ENCODE measurements around the gene ACSBG1.
"Not testable (repeated sequence)": the region's sequence is repeated elsewhere in the genome, so short reads cannot be mapped to it uniquely, and the experiment has no call there.

The ACSBG1 gene

DNA sequence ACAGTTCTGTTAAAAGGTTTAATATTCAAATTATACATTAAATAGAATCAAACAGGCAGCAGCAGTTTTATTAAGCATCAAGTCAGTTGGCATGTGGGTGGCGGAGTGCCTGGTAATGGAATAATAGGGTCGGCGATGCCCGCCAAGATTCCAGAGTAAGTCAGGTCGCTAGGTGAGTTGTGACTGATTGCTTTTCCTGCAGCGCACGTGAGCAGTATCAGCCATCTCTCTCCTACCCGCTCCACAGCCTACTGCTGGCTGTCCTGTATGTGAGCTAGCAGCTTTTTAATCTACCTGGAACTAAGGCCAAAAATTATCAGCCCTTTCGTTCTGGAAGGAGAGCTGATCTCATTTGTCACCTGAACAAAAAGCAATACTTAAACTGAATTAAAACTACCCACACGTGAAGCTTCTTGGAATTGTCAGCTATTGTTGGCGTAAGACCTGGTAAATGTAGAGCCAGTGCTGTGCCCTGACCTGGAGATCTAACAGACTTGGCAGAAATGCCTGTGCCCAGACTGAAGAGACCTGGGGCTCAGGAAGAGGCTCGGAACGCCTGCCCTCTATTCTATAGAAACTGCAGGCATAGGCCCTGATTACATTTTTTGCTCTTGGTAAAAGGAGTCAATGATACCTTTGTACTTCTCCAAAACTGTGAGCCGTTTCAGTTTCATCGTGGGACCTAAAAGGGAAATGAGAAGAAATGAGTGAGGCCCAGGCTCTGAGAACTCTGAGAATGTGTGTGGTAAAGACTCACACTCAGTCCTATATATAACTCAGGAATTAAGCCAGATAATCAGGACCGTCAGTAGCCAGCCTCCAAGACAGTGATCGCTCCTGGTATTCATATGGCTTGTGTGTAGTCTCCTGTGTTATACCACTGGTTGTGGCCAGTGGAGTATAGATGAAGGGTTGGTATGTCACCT is 63.3 kb downstream of the ACSBG1 start:
- Histone ChIP-seq H3K36me3 (ENCODE audit: insufficient read depth, low read length) (peaks cover 56% of the 10 kb centered on the region), H3K9me3 (ENCODE audit: low read length) (no peaks in the 10 kb centered on the region)

DNA sequence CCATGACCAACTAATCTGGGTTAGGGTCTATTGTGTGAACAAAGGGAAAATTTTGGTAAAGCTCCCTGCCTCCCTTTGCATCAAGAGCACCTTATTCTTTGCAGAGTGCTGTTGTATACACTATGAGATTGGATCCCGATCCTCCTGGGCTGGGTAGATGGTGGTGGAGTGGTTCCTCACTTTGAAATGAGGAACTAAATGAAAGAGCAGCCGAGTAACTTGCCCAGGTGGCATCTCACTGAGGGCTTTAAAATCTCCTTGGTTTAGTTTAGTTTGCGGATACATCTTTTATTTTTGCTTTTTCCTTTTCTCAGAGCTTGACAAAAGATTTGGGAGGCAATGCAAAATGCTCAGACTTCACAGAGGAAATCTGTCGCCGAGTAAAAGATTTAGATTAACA is 65.8 kb downstream of the ACSBG1 start:
- no peaks in the 10 kb centered on the region for H3K9me3 ChIP-seq (ENCODE audit: low read length)
- H3K36me3 ChIP-seq (ENCODE audit: insufficient read depth, low read length) = peaks cover 73% of the 10 kb centered on the region
- no peak overlapping the region for H3K27ac ChIP-seq (ENCODE audit: low read depth, low read length)
- no peak overlapping the region for H3K4me3 ChIP-seq (ENCODE audit: low read depth in 1 of 2, low read length in 2 of 2)
- H3K9ac ChIP-seq (ENCODE audit: low read length) = no peak overlapping the region
- no peaks in the 10 kb centered on the region for H3K27me3 ChIP-seq (ENCODE audit: control insufficient read depth in 1 of 2, insufficient read depth in 2 of 2, low read length in 2 of 2)
- H3K4me1 ChIP-seq (ENCODE audit: insufficient read depth, low read length) = no peaks in the 10 kb centered on the region

More for the DNA sequence above, 63.3 kb downstream of the ACSBG1 start:
- Histone ChIP-seq H3K9ac (ENCODE audit: low read length) (no peak overlapping the region), H3K4me1 (ENCODE audit: insufficient read depth, low read length) (no peaks in the 10 kb centered on the region), H3K4me3 (ENCODE audit: low read depth in 1 of 2, low read length in 2 of 2) (no peak overlapping the region), H3K27me3 (ENCODE audit: control insufficient read depth in 1 of 2, insufficient read depth in 2 of 2, low read length in 2 of 2) (no peaks in the 10 kb centered on the region), H3K27ac (ENCODE audit: low read depth, low read length) (no peak overlapping the region)

DNA sequence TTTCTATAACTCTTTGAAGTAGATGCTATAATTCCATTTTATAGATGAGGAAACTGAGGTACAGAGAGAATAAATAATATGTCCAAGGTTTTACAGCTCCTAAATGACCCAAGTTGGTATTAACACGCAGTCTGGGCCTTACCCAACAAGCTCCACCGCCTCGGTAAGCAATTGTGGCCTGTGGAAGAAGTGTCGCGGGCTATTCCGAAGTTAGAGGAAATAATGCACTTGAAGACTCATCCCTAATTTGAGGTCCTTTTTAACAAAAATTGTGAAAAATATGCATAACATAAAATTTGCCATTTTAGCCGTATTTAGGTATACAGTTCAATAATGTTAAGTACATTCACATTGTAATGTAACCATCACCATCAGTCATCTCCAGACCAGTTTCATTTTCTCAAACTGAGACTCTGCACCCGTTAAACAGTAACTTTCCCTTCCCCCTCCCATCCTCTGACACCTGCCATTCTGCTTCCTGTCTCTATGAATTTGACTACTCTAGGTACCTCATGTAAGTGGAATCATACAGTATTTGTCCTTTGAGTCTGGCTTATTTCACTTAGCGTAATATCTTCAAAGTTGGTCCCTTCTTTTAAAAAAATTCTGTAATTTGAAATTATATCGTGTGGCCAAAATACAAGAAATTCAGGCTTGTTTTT is 67.0 kb downstream of the ACSBG1 start:
- Histone ChIP-seq H3K27ac (ENCODE audit: low read depth, low read length) (no peak overlapping the region), H3K36me3 (ENCODE audit: insufficient read depth, low read length) (peaks cover 73% of the 10 kb centered on the region), H3K4me3 (ENCODE audit: low read depth in 1 of 2, low read length in 2 of 2) (no peak overlapping the region), H3K4me1 (ENCODE audit: insufficient read depth, low read length) (no peaks in the 10 kb centered on the region), H3K9me3 (ENCODE audit: low read length) (no peaks in the 10 kb centered on the region), H3K27me3 (ENCODE audit: control insufficient read depth in 1 of 2, insufficient read depth in 2 of 2, low read length in 2 of 2) (no peaks in the 10 kb centered on the region), H3K9ac (ENCODE audit: low read length) (no peak overlapping the region)

DNA sequence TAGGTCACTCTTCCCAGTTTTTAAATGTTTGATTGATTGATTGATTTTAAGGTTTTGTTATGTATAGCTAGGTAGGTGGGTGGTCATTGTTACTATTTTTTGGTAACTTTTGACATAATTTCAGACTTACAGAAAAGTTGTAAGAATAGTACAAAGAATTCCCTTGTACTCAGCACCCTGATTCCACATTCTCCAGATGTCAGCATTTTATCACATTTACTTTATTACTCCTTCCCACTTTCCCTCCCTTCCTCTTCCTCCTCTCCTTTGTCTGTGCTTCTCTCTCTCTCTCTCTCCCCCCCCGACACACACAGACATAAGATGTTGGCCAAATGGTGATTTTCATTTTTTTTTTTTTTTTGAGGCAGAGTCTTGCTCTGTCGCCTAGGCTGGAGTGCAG is 70.4 kb downstream of the ACSBG1 start:
- Histone ChIP-seq H3K4me3 (ENCODE audit: low read depth in 1 of 2, low read length in 2 of 2) (no peak overlapping the region), H3K4me1 (ENCODE audit: insufficient read depth, low read length) (no peaks in the 10 kb centered on the region), H3K9me3 (ENCODE audit: low read length) (no peaks in the 10 kb centered on the region), H3K9ac (ENCODE audit: low read length) (no peak overlapping the region), H3K27ac (ENCODE audit: low read depth, low read length) (no peak overlapping the region), H3K36me3 (ENCODE audit: insufficient read depth, low read length) (peaks cover 69% of the 10 kb centered on the region), H3K27me3 (ENCODE audit: control insufficient read depth in 1 of 2, insufficient read depth in 2 of 2, low read length in 2 of 2) (no peaks in the 10 kb centered on the region)

DNA sequence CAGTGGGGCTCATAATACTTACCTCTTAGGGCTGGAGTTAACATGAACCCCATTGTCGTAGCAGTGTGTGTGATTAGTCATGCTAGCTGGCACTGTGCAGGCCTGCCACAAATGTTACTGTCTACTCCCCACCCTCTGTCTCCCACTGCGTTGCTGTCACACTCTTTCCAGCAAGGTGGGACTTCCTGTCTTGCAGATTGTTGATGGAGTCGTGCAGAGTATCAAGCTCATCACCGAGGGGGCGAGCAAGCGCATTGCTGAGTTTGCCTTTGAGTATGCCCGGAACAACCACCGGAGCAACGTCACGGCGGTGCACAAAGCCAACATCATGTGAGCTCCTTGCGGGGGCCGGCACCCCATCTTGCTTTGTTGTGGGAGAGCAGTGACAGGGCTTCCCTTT is 72.3 kb downstream of the ACSBG1 start:
- Histone ChIP-seq H3K27me3 (ENCODE audit: control insufficient read depth in 1 of 2, insufficient read depth in 2 of 2, low read length in 2 of 2) (no peaks in the 10 kb centered on the region), H3K27ac (ENCODE audit: low read depth, low read length) (no peak overlapping the region), H3K9ac (ENCODE audit: low read length) (no peak overlapping the region), H3K36me3 (ENCODE audit: insufficient read depth, low read length) (peaks cover 65% of the 10 kb centered on the region), H3K9me3 (ENCODE audit: low read length) (no peaks in the 10 kb centered on the region), H3K4me3 (ENCODE audit: low read depth in 1 of 2, low read length in 2 of 2) (no peak overlapping the region), H3K4me1 (ENCODE audit: insufficient read depth, low read length) (no peaks in the 10 kb centered on the region)

DNA sequence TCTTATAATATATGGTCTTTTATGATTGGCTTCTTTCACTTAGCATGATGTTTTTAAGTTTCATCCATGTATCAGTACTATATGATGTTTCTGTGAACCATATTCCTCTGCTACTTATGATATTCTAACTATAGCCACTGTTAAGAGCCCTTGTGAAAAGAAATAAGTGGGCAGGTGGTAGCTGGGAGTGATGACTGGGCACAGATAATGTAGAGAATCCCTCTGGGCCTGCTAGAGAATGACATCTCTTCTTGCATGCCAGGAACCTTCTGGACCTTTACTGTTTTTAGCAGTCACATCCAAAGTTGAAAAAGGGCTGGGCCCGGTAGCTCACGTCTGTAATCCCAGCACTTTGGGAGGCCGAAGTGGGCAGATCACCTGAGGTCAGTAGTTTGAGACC is 75.0 kb downstream of the ACSBG1 start:
- Histone ChIP-seq H3K36me3 (ENCODE audit: insufficient read depth, low read length) (peaks cover 57% of the 10 kb centered on the region), H3K9me3 (ENCODE audit: low read length) (no peaks in the 10 kb centered on the region), H3K4me3 (ENCODE audit: low read depth in 1 of 2, low read length in 2 of 2) (no peak overlapping the region), H3K27me3 (ENCODE audit: control insufficient read depth in 1 of 2, insufficient read depth in 2 of 2, low read length in 2 of 2) (no peaks in the 10 kb centered on the region), H3K4me1 (ENCODE audit: insufficient read depth, low read length) (peaks cover 9% of the 10 kb centered on the region), H3K27ac (ENCODE audit: low read depth, low read length) (no peak overlapping the region), H3K9ac (ENCODE audit: low read length) (no peak overlapping the region)

DNA sequence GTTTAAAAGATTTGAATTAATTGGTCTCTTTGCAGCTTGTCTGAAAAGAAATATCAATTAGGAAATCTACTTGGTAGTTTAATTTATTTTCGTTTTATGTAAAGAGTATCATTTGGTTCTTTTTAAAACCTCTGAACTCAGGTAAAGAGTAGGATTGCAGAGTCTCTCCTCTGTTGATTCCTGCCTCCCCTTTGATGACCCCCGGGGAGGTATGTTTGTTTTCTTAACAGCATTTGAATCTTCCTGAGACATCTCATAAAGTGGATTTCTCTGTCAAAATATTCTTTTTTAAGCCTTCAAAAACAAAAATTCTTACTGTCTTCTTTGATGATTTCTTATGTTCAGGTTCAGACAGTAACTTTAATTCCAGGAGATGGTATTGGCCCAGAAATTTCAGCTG is 77.2 kb downstream of the ACSBG1 start:
- Histone ChIP-seq H3K4me1 (ENCODE audit: insufficient read depth, low read length) (peaks cover 9% of the 10 kb centered on the region), H3K4me3 (ENCODE audit: low read depth in 1 of 2, low read length in 2 of 2) (no peak overlapping the region), H3K27me3 (ENCODE audit: control insufficient read depth in 1 of 2, insufficient read depth in 2 of 2, low read length in 2 of 2) (no peaks in the 10 kb centered on the region), H3K36me3 (ENCODE audit: insufficient read depth, low read length) (peaks cover 51% of the 10 kb centered on the region), H3K9ac (ENCODE audit: low read length) (no peak overlapping the region), H3K9me3 (ENCODE audit: low read length) (no peaks in the 10 kb centered on the region), H3K27ac (ENCODE audit: low read depth, low read length) (no peak overlapping the region)

DNA sequence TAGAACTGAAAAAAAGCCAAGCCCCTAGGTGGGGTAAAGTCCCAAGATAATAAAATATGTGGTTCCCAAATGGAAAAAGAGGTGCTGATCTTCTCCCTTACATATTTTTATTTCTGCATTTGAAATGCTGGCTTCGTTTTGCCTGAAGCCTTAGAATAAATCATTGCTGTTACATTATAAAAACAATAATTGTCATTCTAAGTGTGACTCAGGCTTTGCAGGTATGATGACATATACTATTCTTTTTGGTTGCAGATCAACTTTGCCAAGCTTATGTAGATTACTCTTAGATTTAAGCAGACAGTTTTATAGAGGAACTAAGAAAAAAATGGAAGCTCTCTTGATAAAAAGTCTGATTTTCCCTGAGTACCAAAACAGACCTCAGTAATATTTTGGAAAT is 77.7 kb downstream of the ACSBG1 start:
- no peak overlapping the region for H3K4me3 ChIP-seq (ENCODE audit: low read depth in 1 of 2, low read length in 2 of 2)
- peaks cover 45% of the 10 kb centered on the region for H3K36me3 ChIP-seq (ENCODE audit: insufficient read depth, low read length)
- H3K4me1 ChIP-seq (ENCODE audit: insufficient read depth, low read length) = peaks cover 9% of the 10 kb centered on the region
- no peak overlapping the region for H3K27ac ChIP-seq (ENCODE audit: low read depth, low read length)
- H3K9ac ChIP-seq (ENCODE audit: low read length) = no peak overlapping the region
- H3K9me3 ChIP-seq (ENCODE audit: low read length) = no peaks in the 10 kb centered on the region
- no peaks in the 10 kb centered on the region for H3K27me3 ChIP-seq (ENCODE audit: control insufficient read depth in 1 of 2, insufficient read depth in 2 of 2, low read length in 2 of 2)

DNA sequence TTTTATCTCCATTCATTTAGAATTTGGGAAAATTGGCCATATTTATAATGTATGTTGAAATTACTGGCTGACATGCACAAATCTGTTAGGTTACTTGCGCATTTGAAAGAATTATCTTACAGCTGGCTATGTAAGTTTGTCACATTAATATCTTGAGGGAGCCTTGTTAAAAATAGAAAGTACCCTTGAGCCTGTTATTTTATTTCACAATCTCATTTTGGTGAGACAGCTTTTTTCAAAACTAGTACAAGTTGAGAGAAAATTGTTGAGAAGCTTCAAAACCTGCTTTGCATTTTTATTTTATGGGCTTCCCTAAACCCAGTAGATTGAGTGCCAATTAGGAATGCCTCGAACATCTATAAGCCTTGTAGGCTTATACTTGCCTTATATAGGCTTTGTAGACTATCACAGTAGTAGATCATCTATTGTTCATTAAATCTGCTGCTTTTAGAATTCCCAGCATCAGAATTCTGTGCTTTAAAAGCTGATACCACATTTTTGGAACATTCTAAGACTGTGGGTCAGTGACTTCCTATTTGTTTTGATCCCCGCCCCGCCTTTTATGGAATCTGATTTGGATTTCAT is 78.9 kb downstream of the ACSBG1 start:
- Histone ChIP-seq H3K27ac (ENCODE audit: low read depth, low read length) (no peak overlapping the region), H3K9me3 (ENCODE audit: low read length) (no peaks in the 10 kb centered on the region), H3K4me3 (ENCODE audit: low read depth in 1 of 2, low read length in 2 of 2) (no peak overlapping the region), H3K36me3 (ENCODE audit: insufficient read depth, low read length) (peaks cover 36% of the 10 kb centered on the region), H3K9ac (ENCODE audit: low read length) (no peak overlapping the region), H3K4me1 (ENCODE audit: insufficient read depth, low read length) (peaks cover 16% of the 10 kb centered on the region), H3K27me3 (ENCODE audit: control insufficient read depth in 1 of 2, insufficient read depth in 2 of 2, low read length in 2 of 2) (no peaks in the 10 kb centered on the region)

DNA sequence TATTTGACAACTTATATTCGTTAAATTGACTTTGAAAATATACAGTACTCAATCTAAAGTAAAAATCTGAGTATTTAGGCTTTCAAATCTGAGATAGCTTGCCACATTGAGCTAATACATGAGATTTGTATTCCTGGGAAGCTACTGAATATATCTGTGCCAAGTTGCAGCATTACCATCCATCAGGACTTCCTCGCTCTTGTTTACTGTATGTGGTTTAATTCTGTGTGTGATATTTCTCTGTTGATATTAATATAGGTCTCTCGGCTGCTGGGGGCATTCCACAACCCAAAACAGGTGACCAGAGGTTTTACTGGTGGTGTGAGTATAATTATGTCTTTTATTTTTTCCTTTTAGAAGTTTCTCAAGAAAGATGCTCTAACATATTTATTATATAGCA is 79.4 kb downstream of the ACSBG1 start:
- H3K4me3 ChIP-seq (ENCODE audit: low read depth in 1 of 2, low read length in 2 of 2) = no peak overlapping the region
- H3K36me3 ChIP-seq (ENCODE audit: insufficient read depth, low read length) = peaks cover 33% of the 10 kb centered on the region
- H3K9ac ChIP-seq (ENCODE audit: low read length) = no peak overlapping the region
- no peaks in the 10 kb centered on the region for H3K27me3 ChIP-seq (ENCODE audit: control insufficient read depth in 1 of 2, insufficient read depth in 2 of 2, low read length in 2 of 2)
- peaks cover 21% of the 10 kb centered on the region for H3K4me1 ChIP-seq (ENCODE audit: insufficient read depth, low read length)
- no peaks in the 10 kb centered on the region for H3K9me3 ChIP-seq (ENCODE audit: low read length)
- H3K27ac ChIP-seq (ENCODE audit: low read depth, low read length) = no peak overlapping the region

DNA sequence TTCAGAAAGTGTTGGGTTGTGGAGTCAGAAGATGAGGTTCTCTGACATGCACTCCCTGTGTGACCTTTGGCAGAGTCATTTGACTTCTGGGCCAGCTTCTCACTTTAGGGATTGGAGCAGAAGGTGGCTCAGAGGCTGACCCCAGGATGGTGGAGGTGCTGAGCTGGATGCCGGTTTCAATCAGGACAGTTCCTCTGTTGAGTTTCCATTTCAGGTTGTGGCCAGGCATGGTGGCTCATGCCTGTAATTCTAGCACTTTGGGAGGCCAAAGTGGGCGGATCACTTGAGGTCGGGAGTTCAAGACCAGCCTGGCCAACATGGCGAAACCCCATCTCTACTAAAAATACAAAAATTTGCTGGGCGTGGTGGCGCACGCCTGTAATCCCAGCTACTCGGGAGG is 83.3 kb downstream of the ACSBG1 start:
- H3K4me3 ChIP-seq (ENCODE audit: low read depth in 1 of 2, low read length in 2 of 2); H3K9ac ChIP-seq (ENCODE audit: low read length); H3K27ac ChIP-seq (ENCODE audit: low read depth, low read length); H3K9me3 ChIP-seq (ENCODE audit: low read length); H3K27me3 ChIP-seq (ENCODE audit: control insufficient read depth in 1 of 2, insufficient read depth in 2 of 2, low read length in 2 of 2): not testable (repeated sequence)
- H3K36me3 ChIP-seq (ENCODE audit: insufficient read depth, low read length) = peaks cover 12% of the 10 kb centered on the region
- H3K4me1 ChIP-seq (ENCODE audit: insufficient read depth, low read length) = peaks cover 32% of the 10 kb centered on the region
